Activated T-cell treated with anti-CD3 and anti-CD28 coated beads, Interleukin-2, amount 50 U/mL, for 1 hour (primary cell): ENCODE measurements around the gene RSPH4A.
"Not testable (repeated sequence)": the region's sequence is repeated elsewhere in the genome, so short reads cannot be mapped to it uniquely, and the experiment has no call there.

Experiments used
- DNase-seq: peaks from one replicate; pipeline ENCODE4 v3.0.0-alpha.2; 2020

RSPH4A gene

DNA sequence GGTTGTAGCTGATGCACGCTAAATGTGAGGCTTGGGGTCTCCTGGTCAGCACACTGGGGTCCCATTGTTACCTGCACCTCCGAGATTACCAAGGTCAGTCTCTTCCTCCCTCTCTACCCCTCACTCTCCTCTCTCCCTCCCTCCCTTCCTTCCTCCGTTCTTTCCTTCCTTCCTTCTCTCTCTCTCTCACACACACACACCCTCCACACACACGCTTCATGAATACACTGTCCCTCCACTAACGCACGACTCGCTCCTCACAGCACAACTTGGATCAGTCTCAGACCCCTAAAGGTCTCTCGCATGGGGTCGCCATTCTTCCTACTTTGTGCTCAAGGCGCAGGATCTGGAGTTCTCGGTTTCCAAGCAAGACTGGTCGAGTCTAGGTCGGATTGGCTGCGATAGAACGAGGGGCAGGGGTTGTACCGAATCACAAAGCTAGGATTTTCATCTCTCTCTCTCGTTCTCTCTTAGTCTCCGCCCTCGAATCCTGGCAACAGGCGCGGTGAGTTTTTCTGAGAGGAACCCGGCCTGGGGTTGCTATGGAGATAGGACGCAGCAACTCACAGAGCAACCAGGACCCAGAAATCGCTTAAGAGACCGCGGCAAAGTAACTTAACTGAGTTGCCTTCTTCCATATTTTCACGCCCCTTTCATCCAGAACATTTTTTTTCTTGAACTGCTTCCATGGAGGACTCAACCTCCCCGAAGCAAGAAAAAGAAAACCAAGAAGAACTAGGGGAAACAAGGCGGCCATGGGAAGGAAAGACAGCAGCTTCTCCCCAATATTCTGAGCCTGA, at the start of gene RSPH4A:
TSS of gene RSPH4A (plus strand) at position 543 of the 800 bp plus-strand sequence. CDS start at position 688, 145 bp downstream.
- DNase-seq, result peak; percentile 62

DNA sequence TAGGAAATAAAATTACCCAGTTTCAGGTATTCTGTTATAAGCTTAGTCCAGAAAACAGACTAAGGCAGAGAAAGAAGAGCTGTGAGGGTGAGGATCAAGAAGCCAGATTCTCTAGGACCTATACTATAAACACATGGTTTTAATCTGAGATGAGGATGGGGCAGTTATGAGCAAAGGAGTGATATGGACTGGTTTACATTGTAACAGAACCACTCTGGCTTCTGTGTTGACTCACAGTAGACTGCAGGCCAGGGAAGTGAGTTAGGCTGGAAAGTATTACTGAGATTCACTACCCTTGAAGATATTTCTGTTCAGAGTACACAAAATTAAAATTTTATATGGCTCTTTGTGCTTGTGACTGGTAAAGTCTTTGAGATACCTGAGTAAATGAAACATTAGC, 48.2 kb upstream of the RSPH4A start:
- no peak for DNase-seq

DNA sequence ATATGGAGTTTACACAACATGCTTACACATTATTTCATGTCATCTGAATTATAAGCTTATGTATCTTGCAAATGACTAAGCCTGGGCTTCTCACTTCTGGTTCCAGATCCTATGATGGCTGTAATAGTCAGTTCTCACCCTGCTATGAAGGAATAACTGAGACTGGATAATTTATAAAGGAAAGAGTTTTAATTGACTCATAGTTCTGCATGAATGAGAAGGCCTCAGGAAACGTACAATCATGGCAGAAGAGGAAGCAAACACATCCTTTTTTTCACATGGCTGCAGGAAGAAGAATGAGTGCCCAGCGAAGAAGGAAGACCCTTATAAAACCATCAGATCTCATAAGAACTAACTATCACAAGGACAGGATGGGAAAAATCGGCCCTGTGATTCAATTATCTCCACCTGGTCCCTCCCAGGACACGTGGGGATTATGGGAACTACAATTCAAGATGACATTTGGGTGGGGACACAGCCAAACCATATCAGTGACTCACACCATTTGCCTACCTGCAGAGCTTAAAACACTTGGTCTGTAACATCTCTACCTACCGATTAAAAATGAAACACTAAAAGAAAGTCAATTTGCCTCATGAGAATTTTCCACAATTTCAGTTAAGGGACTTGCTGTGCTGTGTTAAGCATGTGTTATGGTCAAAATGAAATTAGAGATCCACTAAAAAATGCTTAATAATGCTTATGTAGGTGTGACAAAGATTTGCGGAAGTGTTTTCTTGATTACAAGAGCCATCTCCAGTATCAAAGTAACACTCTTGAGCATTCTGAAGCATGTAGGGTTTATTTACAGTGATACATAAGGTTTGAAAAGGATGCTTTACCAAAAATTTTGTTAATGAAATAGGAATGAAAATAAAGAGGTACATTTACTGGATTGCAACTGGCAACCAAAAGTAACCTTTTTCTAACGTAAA, 47.2 kb upstream of the RSPH4A start:
- DNase-seq, result no peak

DNA sequence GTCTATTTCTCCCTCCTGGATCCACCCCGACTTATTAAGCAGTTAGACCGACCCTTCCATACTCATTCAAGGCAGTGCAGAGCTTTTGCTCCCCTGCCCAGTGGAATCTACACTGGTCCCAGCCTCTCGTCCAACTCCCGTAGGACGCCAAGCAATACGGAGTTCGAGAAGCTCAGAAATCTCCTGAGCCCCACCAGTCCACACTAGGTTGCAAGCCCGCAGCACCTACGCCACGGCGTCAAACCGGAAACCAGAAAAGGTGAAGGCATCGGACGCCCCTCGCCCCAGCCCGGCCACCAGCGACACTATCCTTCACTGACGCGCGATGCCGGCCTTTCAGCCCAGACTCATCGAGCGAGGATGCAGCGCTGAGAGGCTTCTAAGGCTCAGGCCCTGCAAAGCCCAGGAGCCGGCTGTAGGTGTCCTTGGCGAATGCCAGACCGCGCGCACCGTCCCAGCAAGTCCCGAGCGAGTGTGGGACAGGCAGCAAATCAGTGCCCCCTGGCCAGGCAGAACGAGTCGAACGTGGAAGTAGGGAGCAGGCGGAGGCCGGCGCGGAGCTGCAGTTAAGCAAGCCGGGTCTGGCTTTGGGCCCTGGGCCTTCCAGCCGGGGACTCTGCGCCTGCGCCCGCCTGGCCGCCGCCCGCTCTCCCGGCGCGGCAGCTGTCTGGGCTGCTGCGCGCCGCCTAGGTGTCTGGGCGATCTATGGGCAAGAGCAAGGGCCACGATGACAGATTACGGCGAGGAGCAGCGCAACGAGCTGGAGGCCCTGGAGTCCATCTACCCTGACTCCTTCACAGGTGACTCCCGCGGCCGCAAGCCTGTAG, 45.2 kb upstream of the RSPH4A start, which contains the start of gene RWDD1:
TSS of gene RWDD1 (plus strand) at position 649 of the 827 bp plus-strand sequence. CDS start at position 728, 79 bp downstream.
- DNase-seq, result peak; percentile 97

DNA sequence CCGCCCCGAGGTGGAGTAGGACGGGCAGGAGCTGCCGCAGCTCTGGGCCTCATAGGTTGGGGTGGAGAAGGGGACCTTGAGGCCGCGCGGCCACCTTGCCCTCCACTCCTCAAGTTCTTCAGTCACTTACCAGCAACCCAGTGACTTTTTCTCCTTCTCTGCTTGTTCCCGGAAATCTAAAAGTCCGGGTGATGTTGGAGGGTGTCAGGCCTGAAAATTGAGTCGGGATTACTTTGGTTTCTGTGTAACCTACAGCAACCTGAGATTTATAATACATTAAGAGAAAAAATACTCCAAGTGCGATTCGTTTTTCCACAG, 44.6 kb upstream of the RSPH4A start:
- DNase-seq, result no peak

DNA sequence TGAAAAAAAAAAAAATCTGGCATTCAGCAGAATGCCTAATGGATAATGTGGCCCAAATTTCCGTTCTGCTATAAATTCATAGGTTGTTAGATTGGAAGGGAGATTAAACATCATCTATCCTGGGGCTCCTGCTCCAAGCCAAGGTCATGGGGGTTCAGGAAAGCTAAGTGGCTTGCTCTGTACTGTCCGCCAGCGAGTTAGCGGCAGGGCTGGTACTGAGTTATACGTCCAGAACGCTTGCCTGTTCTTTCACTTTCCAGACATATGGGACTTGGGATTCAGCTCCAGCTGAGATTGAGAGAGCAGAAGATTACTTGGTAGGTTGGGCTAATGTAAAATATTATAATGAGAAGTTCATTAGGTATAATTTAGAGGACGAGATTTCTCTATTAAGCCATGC, 44.1 kb upstream of the RSPH4A start:
- DNase-seq, result no peak

DNA sequence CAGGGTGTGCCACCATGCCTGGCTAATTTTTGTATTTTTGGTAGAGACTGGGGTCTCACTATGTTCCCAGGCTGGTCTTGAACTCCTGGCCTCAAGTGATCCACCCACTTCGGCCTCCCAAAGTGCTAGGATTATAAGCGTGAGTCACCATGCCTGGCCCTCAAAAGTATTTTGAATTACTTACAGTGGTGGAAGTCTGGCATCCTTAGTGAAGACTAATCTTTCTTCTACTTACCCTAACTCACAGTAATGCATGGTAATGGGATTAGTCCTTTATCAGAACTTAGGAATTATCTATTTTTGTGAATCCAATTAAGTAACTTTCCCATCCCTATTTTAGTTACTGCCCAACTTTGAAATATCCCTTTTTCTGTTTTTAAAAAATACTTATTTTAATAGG, 41.1 kb upstream of the RSPH4A start:
- no peak for DNase-seq

DNA sequence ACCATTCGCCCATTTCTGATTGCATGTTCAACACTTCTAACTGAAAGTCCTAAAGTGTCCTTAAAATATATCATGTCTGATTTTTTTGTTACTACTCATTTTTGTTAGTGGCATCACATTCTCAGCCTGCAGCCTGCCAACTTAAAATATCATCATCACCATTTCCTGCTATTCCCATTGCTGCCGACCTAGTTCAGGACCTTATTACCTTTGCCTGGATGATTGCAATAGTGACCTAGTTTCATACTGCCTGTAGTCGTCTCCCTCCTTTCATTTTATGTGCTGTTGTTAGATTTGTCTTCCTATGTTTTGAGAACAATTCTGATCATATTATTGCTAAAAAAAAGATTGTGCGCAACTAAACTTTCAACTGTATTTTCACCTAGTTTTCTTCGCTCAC, 38.8 kb upstream of the RSPH4A start:
- no peak for DNase-seq

DNA sequence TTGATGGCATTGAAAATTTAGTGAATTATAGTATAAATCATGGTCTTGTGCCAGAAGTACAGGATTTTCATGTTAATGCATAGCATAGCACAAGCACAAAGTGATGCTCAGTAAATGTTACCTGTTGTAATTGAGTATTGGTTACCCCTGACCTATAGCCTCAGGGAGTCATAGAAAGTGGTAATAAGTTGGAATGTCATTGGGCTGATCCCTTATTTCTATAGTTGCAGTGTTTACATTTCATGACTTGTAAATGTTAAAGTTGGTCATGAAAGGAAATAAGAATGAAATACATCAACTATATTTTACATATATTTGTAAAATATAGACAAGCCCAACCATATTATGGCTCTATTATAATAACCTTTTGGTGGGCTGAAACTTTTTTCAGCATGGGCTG, 37.9 kb upstream of the RSPH4A start:
- DNase-seq, result no peak

DNA sequence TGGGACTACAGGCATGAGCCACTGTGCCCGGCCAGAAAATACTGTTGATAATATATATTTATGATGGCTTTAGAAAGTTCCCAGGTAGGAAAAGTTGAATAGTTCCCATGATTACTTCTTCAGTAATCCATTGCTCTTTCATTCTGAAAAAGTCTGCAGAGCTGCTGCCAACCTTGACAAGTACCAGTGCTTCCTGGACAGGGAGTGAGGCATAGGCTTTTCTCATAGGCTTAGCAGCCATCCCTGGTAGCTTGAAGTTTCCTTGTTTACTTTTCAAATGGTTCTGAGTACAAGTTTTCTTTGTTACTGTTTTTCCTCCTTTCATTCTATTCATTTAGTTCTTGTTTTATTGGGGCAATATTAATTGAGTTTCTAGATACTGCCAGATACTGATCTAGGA, 37.1 kb upstream of the RSPH4A start:
- no peak for DNase-seq

DNA sequence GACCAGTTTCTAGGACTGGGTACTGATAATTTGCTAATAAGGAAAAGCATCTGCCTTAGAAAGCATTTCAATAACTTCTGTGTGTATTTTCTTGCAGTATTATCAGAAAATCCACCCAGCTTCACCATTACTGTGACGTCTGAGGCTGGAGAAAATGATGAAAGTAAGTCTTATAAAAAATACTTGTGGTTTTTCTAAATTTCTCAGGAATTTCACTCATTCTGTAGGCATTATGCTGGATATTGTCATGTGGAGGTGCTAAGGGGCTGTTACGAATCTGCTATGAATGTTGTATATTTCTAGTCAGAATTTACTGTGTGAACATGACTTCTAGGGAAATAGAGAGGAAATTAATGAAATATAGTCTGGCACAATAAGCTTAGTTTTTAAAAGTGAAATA, 36.1 kb upstream of the RSPH4A start:
- no peak for DNase-seq

DNA sequence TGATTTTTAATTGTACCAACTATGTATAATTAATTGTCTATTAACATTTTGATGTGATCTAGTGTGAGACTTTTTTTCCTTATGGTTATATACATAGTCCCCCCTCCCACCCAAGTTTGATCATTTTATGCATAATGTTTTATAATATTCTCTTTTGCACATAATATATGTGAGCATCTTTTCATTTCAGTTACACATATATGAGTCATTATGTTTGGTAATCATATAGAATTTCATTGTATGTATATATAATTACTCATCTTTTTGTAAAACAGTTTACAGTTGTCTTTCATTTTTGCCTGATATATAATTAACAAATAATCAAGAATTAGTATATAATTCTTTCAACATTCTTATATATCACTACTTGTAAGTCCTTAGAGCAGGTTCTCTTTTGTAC, 30.0 kb upstream of the RSPH4A start:
- DNase-seq, result no peak

DNA sequence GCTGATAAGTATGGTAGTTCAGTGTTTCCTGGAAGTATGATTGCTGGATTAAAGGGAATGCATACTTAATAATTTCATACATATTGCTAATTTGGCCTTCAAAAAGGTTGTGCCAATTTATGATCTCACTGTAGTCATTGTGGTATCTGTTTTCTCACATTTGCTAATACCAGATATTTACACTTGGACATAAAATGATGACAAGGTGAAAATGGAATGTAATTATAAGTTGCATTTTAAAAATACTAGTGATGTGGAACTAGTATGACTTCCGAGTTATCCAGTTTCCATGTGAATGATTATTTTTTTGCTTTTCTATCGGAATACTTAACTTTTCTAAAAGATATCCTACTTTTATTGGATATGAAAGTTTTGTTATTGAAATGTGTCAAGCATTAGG, 29.5 kb upstream of the RSPH4A start:
- no peak for DNase-seq

DNA sequence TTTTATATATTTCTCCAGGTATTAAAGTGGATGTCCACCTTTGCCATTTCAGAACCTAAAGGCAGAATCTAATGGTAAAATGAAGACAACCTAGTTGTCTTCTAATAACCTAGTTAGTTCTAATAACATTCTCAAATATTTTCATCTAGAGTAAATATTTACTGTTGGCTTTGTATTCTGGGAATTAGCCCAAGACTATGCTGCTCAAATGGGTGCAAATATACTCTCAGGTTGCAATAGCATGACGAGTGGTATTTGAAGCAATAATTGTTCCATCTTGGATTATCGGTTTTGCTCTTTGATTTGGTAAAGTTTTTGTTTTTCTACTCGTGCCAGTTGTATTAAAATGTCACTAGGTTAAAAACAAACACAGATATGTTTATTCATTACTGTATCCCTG, 21.0 kb upstream of the RSPH4A start:
- DNase-seq, result no peak

DNA sequence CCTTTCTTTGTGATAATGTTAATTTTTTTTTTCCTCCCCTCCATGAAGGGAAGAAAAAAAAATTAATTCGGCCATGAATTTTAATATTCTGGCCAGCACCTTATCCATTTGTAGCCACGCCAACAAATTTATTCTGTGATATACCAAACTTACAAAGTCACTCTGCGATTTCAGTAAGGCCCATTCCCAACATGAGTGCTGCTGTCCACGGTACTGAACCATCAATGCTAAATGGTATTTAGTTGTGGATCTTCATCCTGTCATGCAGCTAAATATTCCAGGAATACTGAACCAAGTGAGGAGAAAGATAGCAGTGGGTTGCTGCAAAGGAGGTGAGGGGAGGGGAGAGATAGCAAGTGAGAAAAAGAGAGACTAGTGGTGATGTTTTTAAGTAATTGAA, 19.5 kb upstream of the RSPH4A start:
- no peak for DNase-seq

DNA sequence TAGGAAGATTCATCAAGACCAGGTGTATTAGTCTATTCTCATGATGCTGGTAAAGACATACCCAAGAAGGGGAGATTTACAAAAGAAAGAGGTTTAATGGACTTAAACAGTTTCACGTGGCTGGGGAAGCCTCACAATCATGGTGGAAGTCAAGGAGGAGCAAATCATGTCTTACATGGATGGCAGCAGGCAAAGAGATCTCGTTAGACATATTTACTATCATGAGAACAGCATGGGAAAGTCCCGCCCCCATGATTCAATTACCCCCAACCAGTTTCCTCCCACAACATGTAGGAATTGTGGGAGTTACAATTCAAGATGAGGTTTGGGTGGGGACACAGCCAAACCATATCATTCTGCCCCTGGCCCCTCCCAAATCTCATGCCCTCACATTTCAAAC, 12.4 kb upstream of the RSPH4A start:
- DNase-seq, result not testable (repeated sequence)

DNA sequence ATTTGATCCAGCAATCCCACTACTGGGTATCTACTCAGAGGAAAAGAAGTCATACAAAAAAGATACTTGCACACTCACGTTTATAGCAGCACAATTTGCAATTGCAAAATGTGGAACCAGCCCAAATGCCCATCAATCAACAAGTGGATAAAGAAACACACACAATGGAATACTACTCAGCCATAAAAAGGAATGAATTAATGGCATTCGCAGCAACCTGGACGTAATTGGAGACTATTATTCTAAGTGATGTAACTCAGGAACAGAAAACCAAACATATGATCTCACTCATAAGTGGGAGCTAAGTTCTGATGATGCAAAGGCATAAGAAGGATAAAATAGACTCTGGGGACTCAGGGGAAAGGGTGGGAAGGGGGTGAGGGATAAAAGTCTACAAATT, 11.4 kb upstream of the RSPH4A start:
- not testable (repeated sequence) for DNase-seq

DNA sequence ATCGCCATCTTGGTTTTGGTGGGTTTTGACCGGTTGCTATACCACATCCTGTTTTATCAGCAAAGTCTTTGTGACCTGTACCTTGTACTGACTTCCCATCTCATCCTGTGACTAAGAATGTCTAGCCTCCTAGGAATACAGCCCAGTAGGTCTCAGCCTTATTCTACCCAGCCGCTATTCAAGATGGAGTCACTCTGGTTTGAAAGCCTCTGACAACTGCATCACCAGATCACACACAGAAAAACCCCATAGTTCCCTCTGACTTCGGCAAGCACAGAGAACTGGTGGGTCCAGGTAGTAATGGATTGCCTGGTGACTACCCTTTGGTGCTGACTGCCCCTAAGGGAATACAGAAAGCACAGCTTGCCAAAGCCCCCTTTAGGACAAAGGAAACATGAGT, 10.3 kb upstream of the RSPH4A start:
- DNase-seq, result no peak

DNA sequence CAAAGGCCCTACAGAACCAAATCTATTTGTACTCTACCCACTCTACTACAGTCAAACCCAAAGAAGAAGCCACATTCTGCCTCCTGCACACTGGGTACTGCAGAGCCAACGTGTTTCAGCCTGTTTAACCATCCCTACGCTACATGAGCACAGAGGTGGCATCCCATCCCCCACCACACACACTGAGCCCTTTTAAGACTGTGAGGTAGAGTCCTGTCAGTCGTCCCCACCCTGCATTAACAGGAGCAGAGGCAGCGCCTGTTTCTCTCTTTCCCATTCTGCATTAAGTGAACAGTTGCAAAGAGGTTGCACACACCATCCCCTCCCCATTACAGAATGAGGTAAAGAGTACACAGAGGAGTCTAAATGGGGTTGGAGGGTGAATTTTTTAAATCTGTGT, 5.2 kb upstream of the RSPH4A start:
- no peak for DNase-seq

DNA sequence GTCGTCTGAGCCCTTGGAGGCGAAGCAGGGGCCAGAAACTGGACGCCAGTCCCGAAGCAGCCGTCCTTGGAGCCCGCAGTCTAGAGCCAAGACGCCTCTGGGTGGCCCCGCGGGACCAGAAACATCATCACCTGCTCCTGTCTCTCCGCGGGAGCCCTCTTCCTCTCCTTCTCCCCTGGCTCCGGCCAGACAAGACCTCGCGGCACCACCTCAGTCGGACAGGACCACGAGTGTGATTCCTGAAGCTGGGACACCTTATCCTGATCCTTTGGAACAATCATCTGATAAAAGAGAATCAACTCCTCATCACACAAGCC, 416 bp downstream of the RSPH4A start:
- DNase-seq, result peak; percentile 23

DNA sequence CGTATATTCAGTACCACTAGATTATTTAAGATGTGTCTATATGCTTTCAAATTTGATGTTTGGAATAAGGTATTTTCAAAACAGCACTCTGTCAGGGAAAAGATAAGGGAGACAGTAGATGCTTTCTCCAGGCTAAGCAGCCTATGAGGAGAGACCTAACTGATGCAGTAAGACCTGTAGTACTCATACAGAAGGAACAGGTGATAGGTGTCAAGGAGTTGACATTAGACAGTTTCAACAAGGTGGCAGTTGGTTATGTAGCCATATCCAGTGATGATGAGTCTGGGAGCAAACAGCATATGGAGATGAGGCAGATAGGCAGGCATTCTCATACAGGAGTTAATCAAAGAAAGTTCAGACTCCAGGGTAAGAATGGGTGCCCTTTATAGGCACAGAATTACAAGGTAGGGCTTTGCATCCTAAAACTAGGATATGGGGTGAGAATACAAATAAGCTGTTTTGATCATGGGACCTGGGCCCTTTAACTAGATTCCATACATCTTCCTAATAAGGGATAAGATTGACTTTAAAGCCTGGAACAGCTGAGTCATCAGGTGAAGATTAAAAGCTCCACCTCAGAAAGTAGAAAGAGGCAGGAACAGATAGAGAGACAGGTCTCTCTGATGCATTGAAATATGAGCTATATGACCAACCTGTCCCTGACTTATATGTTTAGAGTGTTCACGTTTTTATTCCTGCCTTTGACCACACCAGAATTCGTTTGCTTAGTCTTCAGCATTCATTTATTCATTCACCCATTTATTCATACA, 7.9 kb downstream of the RSPH4A start:
- no peak for DNase-seq

DNA sequence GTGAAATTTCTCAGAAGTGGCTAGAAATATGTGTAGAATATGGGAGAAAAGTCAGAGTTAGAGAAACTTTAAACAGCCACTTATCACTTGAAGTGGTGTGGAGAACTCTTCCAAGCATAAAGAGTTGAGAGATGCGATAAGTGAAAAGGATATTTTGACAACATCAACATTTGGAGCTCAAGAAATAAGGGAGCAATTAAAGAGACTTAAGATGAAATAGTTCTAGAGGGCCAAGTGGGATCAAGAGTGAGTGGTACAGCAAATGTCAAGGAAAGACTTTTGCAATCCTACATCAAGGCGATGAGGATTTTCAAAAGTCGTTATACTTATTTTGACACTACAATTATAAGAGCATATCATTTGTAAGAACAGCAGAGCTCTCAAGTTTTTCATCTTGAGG, 9.6 kb downstream of the RSPH4A start:
- no peak for DNase-seq

DNA sequence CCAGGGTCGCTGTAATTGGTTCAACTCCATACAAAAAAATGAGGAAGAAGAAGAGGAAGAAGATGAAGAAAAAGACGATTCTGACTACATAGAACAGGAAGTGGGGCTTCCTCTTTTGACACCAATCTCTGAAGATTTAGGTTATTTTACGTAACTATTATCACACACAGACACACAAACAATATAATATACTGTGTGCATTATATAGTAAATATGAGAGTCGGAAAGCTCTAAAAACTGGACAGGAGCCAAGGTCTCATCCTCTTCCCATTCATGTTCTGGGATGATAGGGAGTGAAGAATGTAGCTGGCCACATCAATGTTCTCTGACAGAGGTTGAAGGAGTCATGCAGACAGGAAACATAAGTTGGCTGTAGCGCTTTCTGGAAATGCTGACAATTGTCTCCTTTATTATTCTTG, 13.3 kb downstream of the RSPH4A start:
- DNase-seq, result no peak
